CD14-positive monocyte (primary cell): ENCODE results near the gene IGLL1. TPM values are rescaled to one million over a fixed set of nuclear protein-coding genes. Genes with fewer than 3 reads are reported as not detected.

Source experiments
- DNase-seq, 3 donors: peaks; one replicate each; pipeline ENCODE4 v3.0.0-alpha.2; 2011 to 2022
- H2AFZ ChIP-seq: 2 replicates; pipeline ENCODE4 v1.6.0; 2012; ENCODE audit warnings: mild to moderate bottlenecking, low read depth, low read length, inconsistent platforms; ENCODE audit not compliant: insufficient read depth, poor library complexity, severe bottlenecking
- H3K27ac ChIP-seq, 2 donors: 1 replicate in 1 of 2; 2 replicates in 1 of 2; pipeline ENCODE4 v1.5.1; 2012 to 2013; ENCODE audit warnings: low read length in 2 of 2, control low read depth in 1 of 2, inconsistent platforms in 1 of 2, low read depth in 1 of 2, mild to moderate bottlenecking in 1 of 2
- H3K27me3 ChIP-seq, 2 donors: one replicate each; pipeline versions ENCODE4 v1.6.0 to v1.6.1; 2011 to 2013; ENCODE audit warnings: low read length in 2 of 2; ENCODE audit not compliant: control insufficient read depth in 2 of 2, insufficient read depth in 2 of 2
- H3K36me3 ChIP-seq, 2 donors: replicated peaks in 1 of 2; 1 replicate in 1 of 2; 2 replicates in 1 of 2; pipeline versions ENCODE4 v1.5.1 to v1.6.1; 2012 to 2013; ENCODE audit warnings: low read length in 2 of 2, control low read depth in 1 of 2, inconsistent platforms in 1 of 2, mild to moderate bottlenecking in 1 of 2; ENCODE audit not compliant: insufficient read depth in 2 of 2, control insufficient read depth in 1 of 2
- H3K4me1 ChIP-seq, 2 donors: 1 replicate in 1 of 2; 2 replicates in 1 of 2; pipeline versions ENCODE4 v1.5.1 to v1.6.1; 2012 to 2013; ENCODE audit warnings: low read length in 2 of 2, control low read depth in 1 of 2, inconsistent platforms in 1 of 2, mild to moderate bottlenecking in 1 of 2, moderate library complexity in 1 of 2; ENCODE audit not compliant: insufficient read depth in 2 of 2, control insufficient read depth in 1 of 2
- H3K4me2 ChIP-seq: replicated peaks from 2 replicates; pipeline ENCODE3; 2012; ENCODE audit warnings: low read length, moderate library complexity, mild to moderate bottlenecking; ENCODE audit not compliant: poor library complexity, severe bottlenecking; ENCODE audit errors: extremely low read depth
- H3K4me3 ChIP-seq, 3 experiments: fragments of 200-600 bp in 1 of 3; sonication (generic) in 1 of 3; replicated peaks in 1 of 3; 1 replicate in 2 of 3; 2 replicates in 1 of 3; pipeline ENCODE4 v1.5.1; 2011 to 2013; ENCODE audit warnings: low read length in 3 of 3, mild to moderate bottlenecking in 3 of 3, control low read depth in 2 of 3, low read depth in 2 of 3, inconsistent platforms in 1 of 3, moderate library complexity in 1 of 3
- H3K79me2 ChIP-seq: 2 replicates; pipeline ENCODE4 v1.6.0; 2012; ENCODE audit warnings: mild to moderate bottlenecking, control low read depth, inconsistent platforms, low read length, moderate library complexity; ENCODE audit not compliant: insufficient read depth
- H3K9ac ChIP-seq: 2 replicates; pipeline ENCODE4 v1.6.0; 2017; ENCODE audit warnings: low read length, mild to moderate bottlenecking; ENCODE audit not compliant: insufficient read depth, poor library complexity, severe bottlenecking
- H3K9me3 ChIP-seq, 2 donors: replicated peaks in 1 of 2; 1 replicate in 1 of 2; 2 replicates in 1 of 2; pipeline versions ENCODE4 v1.5.1 to v1.6.1; 2012 to 2013; ENCODE audit warnings: low read length in 2 of 2, control low read depth in 1 of 2; ENCODE audit not compliant: control insufficient read depth in 1 of 2, insufficient read depth in 1 of 2
- H4K20me1 ChIP-seq: 2 replicates; pipeline ENCODE4 v1.6.0; 2012; ENCODE audit warnings: mild to moderate bottlenecking, low read length, control low read depth, moderate library complexity; ENCODE audit not compliant: insufficient read depth
- H3K27ac Mint-ChIP-seq, 7 donors: one replicate each; pipeline ENCODE4 v1.8.0; 2020; ENCODE audit warnings: mild to moderate bottlenecking in 7 of 7, mixed read lengths in 7 of 7, moderate library complexity in 6 of 7, inconsistent platforms in 2 of 7
- H3K27me3 Mint-ChIP-seq, 3 donors: one replicate each; pipeline ENCODE4 v1.8.0; 2021 to 2022; ENCODE audit warnings: low read depth in 3 of 3, mild to moderate bottlenecking in 3 of 3, mixed read lengths in 3 of 3, moderate library complexity in 3 of 3, inconsistent platforms in 1 of 3
- H3K36me3 Mint-ChIP-seq, 2 donors: one replicate each; pipeline ENCODE4 v1.8.0; 2020; ENCODE audit warnings: mixed read lengths in 2 of 2, inconsistent platforms in 1 of 2, mild to moderate bottlenecking in 1 of 2
- H3K4me1 Mint-ChIP-seq: one replicate; pipeline ENCODE4 v1.8.0; 2020; ENCODE audit warnings: mild to moderate bottlenecking, mixed read lengths
- H3K4me3 Mint-ChIP-seq, 2 donors: one replicate each; pipeline ENCODE4 v1.8.0; 2020; ENCODE audit warnings: mild to moderate bottlenecking in 2 of 2, mixed read lengths in 2 of 2, moderate library complexity in 1 of 2
- H3K9me3 Mint-ChIP-seq, 7 donors: one replicate each; pipeline ENCODE4 v1.8.0; 2020 to 2022; ENCODE audit warnings: mixed read lengths in 7 of 7, mild to moderate bottlenecking in 6 of 7, moderate library complexity in 6 of 7, inconsistent platforms in 2 of 7
- WGBS: methylation state at CpG from one replicate; pipeline ENCODE4 v1.1.5; 2013; ENCODE audit warnings: missing lambda C conversion rate; ENCODE audit not compliant: insufficient coverage; 5-methylcytosine and 5-hydroxymethylcytosine counted together
- intact Hi-C, 2 donors: fragments of 100-400 bp; cut with micrococcal nuclease; formaldehyde crosslinking; loops; one replicate each; pipeline versions ENCODE4 v1.15.0 to v1.15.1; 2023
- polyA plus RNA-seq, 3 donors: library from polyadenylated mRNA; depleted of rRNA in 1 of 3; unstranded in 2 of 3; stranded (reverse) in 1 of 3; fragments of 300-500 nt in 2 of 3; fragments of >200 nt in 1 of 3; fragmentation: Illumina TruSeq in 2 of 3; gene quantifications; 1 replicate in 2 of 3; 2 replicates in 1 of 3; pipeline ENCODE4 v1.2.3, GENCODE V29; 2012 to 2021
- TF ChIP-seq, protein P1 (sequence below): fragments of 200-600 bp; IDR thresholded peaks from one replicate; pipeline ENCODE4 v1.8.0; 2022; ENCODE audit warnings: antibody characterized with exemption, mild to moderate bottlenecking

Gene IGLL1
- polyA plus RNA-seq, 3 donors, result not detected

DNA sequence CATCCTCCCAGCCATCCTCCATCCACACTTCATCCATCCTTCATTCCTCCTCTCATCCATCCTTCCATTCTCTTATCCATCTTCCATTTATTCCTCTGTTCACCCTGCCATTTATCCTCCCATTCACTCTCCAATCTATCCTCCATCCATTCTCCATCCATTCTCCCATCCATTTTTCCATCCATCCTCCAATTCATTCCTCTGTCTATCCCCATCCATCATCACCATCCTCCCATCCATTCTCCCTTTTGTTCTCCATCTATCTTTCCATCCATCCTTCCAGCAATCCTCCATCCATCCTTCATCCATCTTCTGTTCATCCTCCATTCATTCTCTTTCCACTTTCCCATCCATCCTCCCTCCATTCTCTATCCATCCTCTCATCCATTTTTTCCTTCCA, 28.7 kb downstream of the IGLL1 start:
- Histone ChIP-seq H2AFZ (no peak overlapping the region), H3K4me2 (no peak overlapping the region), H3K4me3 (no peak overlapping the region), H3K9me3 (peaks cover 9 to 21% of the 10 kb centered on the region in 2 donors), H3K27ac (no peak overlapping the region), H3K36me3 (no peaks in the 10 kb centered on the region), H3K79me2 (no peaks in the 10 kb centered on the region), H3K9ac (no peak overlapping the region), H4K20me1 (no peaks in the 10 kb centered on the region), H3K4me1 (no peaks in the 10 kb centered on the region), H3K27me3 (no peaks in the 10 kb centered on the region)
- Mint-ChIP-seq H3K4me1 (no peaks in the 10 kb centered on the region), H3K36me3 (no peaks in the 10 kb centered on the region), H3K27ac (no peak overlapping the region), H3K9me3 (peaks cover 2 to 25% (median 18%) of the 10 kb centered on the region in 7 donors), H3K4me3 (no peak overlapping the region), H3K27me3 (peaks cover 0 to 3% (median 2%) of the 10 kb centered on the region in 3 donors)
- TF ChIP-seq, protein P1, sequence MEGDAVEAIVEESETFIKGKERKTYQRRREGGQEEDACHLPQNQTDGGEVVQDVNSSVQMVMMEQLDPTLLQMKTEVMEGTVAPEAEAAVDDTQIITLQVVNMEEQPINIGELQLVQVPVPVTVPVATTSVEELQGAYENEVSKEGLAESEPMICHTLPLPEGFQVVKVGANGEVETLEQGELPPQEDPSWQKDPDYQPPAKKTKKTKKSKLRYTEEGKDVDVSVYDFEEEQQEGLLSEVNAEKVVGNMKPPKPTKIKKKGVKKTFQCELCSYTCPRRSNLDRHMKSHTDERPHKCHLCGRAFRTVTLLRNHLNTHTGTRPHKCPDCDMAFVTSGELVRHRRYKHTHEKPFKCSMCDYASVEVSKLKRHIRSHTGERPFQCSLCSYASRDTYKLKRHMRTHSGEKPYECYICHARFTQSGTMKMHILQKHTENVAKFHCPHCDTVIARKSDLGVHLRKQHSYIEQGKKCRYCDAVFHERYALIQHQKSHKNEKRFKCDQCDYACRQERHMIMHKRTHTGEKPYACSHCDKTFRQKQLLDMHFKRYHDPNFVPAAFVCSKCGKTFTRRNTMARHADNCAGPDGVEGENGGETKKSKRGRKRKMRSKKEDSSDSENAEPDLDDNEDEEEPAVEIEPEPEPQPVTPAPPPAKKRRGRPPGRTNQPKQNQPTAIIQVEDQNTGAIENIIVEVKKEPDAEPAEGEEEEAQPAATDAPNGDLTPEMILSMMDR, result no peak
- DNase-seq, result no peak
- intact Hi-C loops, result no loop called here

- TF ChIP-seq, protein P1, result no peak
- Mint-ChIP-seq H3K9me3 (peaks cover 2 to 27% (median 20%) of the 10 kb centered on the region in 7 donors), H3K36me3 (no peaks in the 10 kb centered on the region), H3K4me3 (no peak overlapping the region), H3K27me3 (peaks cover under 1 to 3% (median 3%) of the 10 kb centered on the region in 3 donors), H3K27ac (no peak overlapping the region), H3K4me1 (no peaks in the 10 kb centered on the region)
- Histone ChIP-seq H3K4me3 (no peak overlapping the region), H2AFZ (no peak overlapping the region), H3K4me1 (no peaks in the 10 kb centered on the region), H3K36me3 (no peaks in the 10 kb centered on the region), H3K27ac (no peak overlapping the region), H3K27me3 (no peaks in the 10 kb centered on the region), H4K20me1 (no peaks in the 10 kb centered on the region), H3K9me3 (peaks cover 9 to 21% of the 10 kb centered on the region in 2 donors), H3K4me2 (no peak overlapping the region), H3K79me2 (no peaks in the 10 kb centered on the region), H3K9ac (no peak overlapping the region)
- 89% methylated on average over 4 of the region's 4 CpGs for WGBS
- intact Hi-C loops, result no loop called here
- DNase-seq, result no peak
Observed at GRCh38 chr22:23550049-23550650, 29.9 kb downstream of the IGLL1 start.
